H9 (cell line): ENCODE measurements around the gene ABCA7. TPM values are rescaled to one million over a fixed set of nuclear protein-coding genes. Genes with fewer than 3 reads are reported as not detected.

Source experiments
- DNase-seq: peaks from one replicate; pipeline ENCODE4 v3.0.0-alpha.2; 2017
- H2AFZ ChIP-seq: one replicate; pipeline ENCODE4 v1.6.1; 2013; ENCODE audit warnings: mild to moderate bottlenecking, low read length, control low read depth, moderate library complexity
- H2AK5ac ChIP-seq: 2 replicates; pipeline ENCODE4 v1.6.1; 2013; ENCODE audit warnings: low read length, control low read depth, mixed read lengths; ENCODE audit not compliant: insufficient read length
- H2BK120ac ChIP-seq: one replicate; pipeline ENCODE4 v1.6.1; 2013; ENCODE audit warnings: low read depth, mild to moderate bottlenecking, low read length, control low read depth, inconsistent platforms; ENCODE audit not compliant: poor library complexity, severe bottlenecking
- H2BK12ac ChIP-seq: 2 replicates; pipeline ENCODE4 v1.6.1; 2013; ENCODE audit warnings: low read length, control low read depth, mixed read lengths, low read depth; ENCODE audit not compliant: insufficient read length
- H2BK15ac ChIP-seq: 2 replicates; pipeline ENCODE4 v1.6.1; 2013; ENCODE audit warnings: low read depth, low read length, control low read depth
- H2BK20ac ChIP-seq: one replicate; pipeline ENCODE4 v1.6.1; 2013; ENCODE audit warnings: low read depth, mild to moderate bottlenecking, low read length, control low read depth, inconsistent platforms; ENCODE audit not compliant: poor library complexity, severe bottlenecking
- H2BK5ac ChIP-seq: 2 replicates; pipeline ENCODE4 v1.6.1; 2013; ENCODE audit warnings: low read length, control low read depth, mixed read lengths; ENCODE audit not compliant: insufficient read length
- H3K14ac ChIP-seq: 2 replicates; pipeline ENCODE4 v1.6.1; 2013; ENCODE audit warnings: low read length, control low read depth; ENCODE audit not compliant: insufficient read depth
- H3K18ac ChIP-seq: 2 replicates; pipeline ENCODE4 v1.6.1; 2013; ENCODE audit warnings: low read depth, mild to moderate bottlenecking, mixed read lengths, low read length, control low read depth; ENCODE audit not compliant: insufficient read length
- H3K23ac ChIP-seq: 2 replicates; pipeline ENCODE4 v1.6.1; 2013; ENCODE audit warnings: low read length, control low read depth, mixed read lengths, low read depth; ENCODE audit not compliant: insufficient read length
- H3K23me2 ChIP-seq: 2 replicates; pipeline ENCODE4 v1.6.1; 2013; ENCODE audit warnings: low read depth, mild to moderate bottlenecking, mixed read lengths, low read length, control low read depth; ENCODE audit not compliant: insufficient read length, poor library complexity, severe bottlenecking
- H3K27ac ChIP-seq: 2 replicates; pipeline ENCODE4 v1.5.1; 2013; ENCODE audit warnings: low read length, control low read depth, mixed read lengths, low read depth; ENCODE audit not compliant: insufficient read length
- H3K27me3 ChIP-seq: 2 replicates; pipeline ENCODE4 v1.6.1; 2013; ENCODE audit warnings: low read length, control low read depth, inconsistent platforms; ENCODE audit not compliant: insufficient read depth
- H3K4ac ChIP-seq: 2 replicates; pipeline ENCODE4 v1.6.1; 2013; ENCODE audit warnings: low read depth, mild to moderate bottlenecking, control low read depth, inconsistent platforms, low read length, moderate library complexity
- H3K4me1 ChIP-seq: 2 replicates; pipeline ENCODE4 v1.6.1; 2013; ENCODE audit warnings: low read length, control low read depth, inconsistent platforms; ENCODE audit not compliant: insufficient read depth
- H3K4me2 ChIP-seq: 2 replicates; pipeline ENCODE4 v1.6.1; 2013; ENCODE audit warnings: low read length, control low read depth, mixed read lengths; ENCODE audit not compliant: insufficient read length, insufficient read depth
- H3K56ac ChIP-seq: 2 replicates; pipeline ENCODE4 v1.6.1; 2013; ENCODE audit warnings: low read depth, mild to moderate bottlenecking, mixed read lengths, low read length, control low read depth; ENCODE audit not compliant: insufficient read length
- H3K79me1 ChIP-seq: 2 replicates; pipeline ENCODE4 v1.6.1; 2013; ENCODE audit warnings: low read depth, mild to moderate bottlenecking, moderate library complexity, low read length, control low read depth, inconsistent platforms; ENCODE audit not compliant: insufficient read depth, poor library complexity, severe bottlenecking
- H3K79me2 ChIP-seq: 2 replicates; pipeline ENCODE4 v1.6.1; 2013; ENCODE audit warnings: low read length, control low read depth, inconsistent platforms; ENCODE audit not compliant: insufficient read depth
- H3K9ac ChIP-seq: 2 replicates; pipeline ENCODE4 v1.6.1; 2013; ENCODE audit warnings: low read length, control low read depth, mixed read lengths; ENCODE audit not compliant: insufficient read length; ENCODE audit errors: extremely low read depth
- H3K9me3 ChIP-seq: one replicate; pipeline ENCODE4 v1.6.1; 2013; ENCODE audit warnings: low read depth, low read length, inconsistent platforms; ENCODE audit not compliant: control insufficient read depth
- H3T11ph ChIP-seq: one replicate; pipeline ENCODE4 v1.6.1; 2013; ENCODE audit warnings: mild to moderate bottlenecking, low read length, control low read depth, inconsistent platforms
- H4K20me1 ChIP-seq: one replicate; pipeline ENCODE4 v1.6.1; 2013; ENCODE audit not compliant: control insufficient read depth, insufficient read length, insufficient read depth
- H4K5ac ChIP-seq: 2 replicates; pipeline ENCODE4 v1.6.1; 2013; ENCODE audit warnings: low read depth, mild to moderate bottlenecking, mixed read lengths, low read length, control low read depth; ENCODE audit not compliant: insufficient read length
- H4K8ac ChIP-seq: replicated peaks from 2 replicates; pipeline ENCODE4 v1.6.1; 2013; ENCODE audit warnings: low read length, control low read depth, mixed read lengths, low read depth; ENCODE audit not compliant: insufficient read length
- H4K91ac ChIP-seq: 2 replicates; pipeline ENCODE4 v1.6.1; 2013; ENCODE audit warnings: low read depth, mild to moderate bottlenecking, moderate library complexity, mixed read lengths, low read length, control low read depth; ENCODE audit not compliant: insufficient read length
- H3K27ac Mint-ChIP-seq, 3 experiments: 2 replicates in 2 of 3; 3 replicates in 1 of 3; pipeline ENCODE4 v1.8.0; 2020 to 2021; ENCODE audit warnings: mixed read lengths in 3 of 3, mild to moderate bottlenecking in 1 of 3, moderate library complexity in 1 of 3
- H3K27me3 Mint-ChIP-seq: 2 replicates; pipeline ENCODE4 v1.8.0; 2021; ENCODE audit warnings: low read depth, mild to moderate bottlenecking, moderate library complexity, mixed read lengths
- H3K36me3 Mint-ChIP-seq, 3 experiments: 2 replicates in 2 of 3; 3 replicates in 1 of 3; pipeline ENCODE4 v1.8.0; 2020 to 2021; ENCODE audit warnings: low read depth in 3 of 3, mixed read lengths in 3 of 3; ENCODE audit not compliant: insufficient read depth in 1 of 3
- H3K4me1 Mint-ChIP-seq, 2 experiments: 2 replicates each; pipeline ENCODE4 v1.8.0; 2020; ENCODE audit warnings: mixed read lengths in 2 of 2
- H3K4me3 Mint-ChIP-seq, 2 experiments: 2 replicates in 1 of 2; 3 replicates in 1 of 2; pipeline ENCODE4 v1.8.0; 2020 to 2021; ENCODE audit warnings: mild to moderate bottlenecking in 2 of 2, mixed read lengths in 2 of 2, moderate library complexity in 1 of 2
- H3K9me3 Mint-ChIP-seq, 2 experiments: 2 replicates in 1 of 2; 3 replicates in 1 of 2; pipeline ENCODE4 v1.8.0; 2020; ENCODE audit warnings: mild to moderate bottlenecking in 2 of 2, mixed read lengths in 2 of 2, moderate library complexity in 1 of 2
- CTCF ChIP-seq: fragments of 200-600 bp; sonication (generic); conservative IDR thresholded peaks from 3 replicates; pipeline ENCODE4 v1.8.0; 2021; ENCODE audit warnings: antibody characterized with exemption, mild to moderate bottlenecking
- WGBS: extraction: QIAGEN DNeasy Blood & Tissue Kit; methylation state at CpG from one replicate; pipeline ENCODE4 v1.1.7; 2013; ENCODE audit warnings: missing lambda C conversion rate, low lambda C conversion rate, mixed read lengths; ENCODE audit not compliant: insufficient read length; ENCODE audit errors: extremely low coverage; 5-methylcytosine and 5-hydroxymethylcytosine counted together
- total RNA-seq: library from RNA; stranded (reverse); gene quantifications from 2 replicates; pipeline ENCODE4 v1.2.1, GENCODE V29; 2021

The ABCA7 gene
- total RNA-seq, 1 experiment from 2014 or later = 34.6 TPM

GRCh38 chr19:1073063-1073955 is 33.4 kb downstream of the ABCA7 start:
- no CpG with 5 or more reads among the region's 30 CpGs for WGBS
- no peaks in the 10 kb centered on the region for H3K4me1 ChIP-seq
- no peak for TF ChIP-seq CTCF

More at GRCh38 chr19:1073063-1073955, 33.4 kb downstream of the ABCA7 start:
- Histone ChIP-seq H3K9me3 (no peaks in the 10 kb centered on the region), H2BK5ac (no peak overlapping the region), H3K79me2 (no peaks in the 10 kb centered on the region), H3K27me3 (no peaks in the 10 kb centered on the region; the same call in 1 of the 2 replicates), H3K23ac (no peak overlapping the region), H3K4ac (no peak overlapping the region), H2BK15ac (no peak overlapping the region), H2AK5ac (no peak overlapping the region), H4K5ac (no peak overlapping the region), H4K20me1 (no peaks in the 10 kb centered on the region), H3T11ph (no peak overlapping the region), H2BK120ac (no peak overlapping the region), H3K9ac (no peak overlapping the region), H3K27ac (no peak overlapping the region), H4K91ac (no peak overlapping the region), H2BK20ac (no peak overlapping the region), H4K8ac (no peak overlapping the region), H3K18ac (no peak overlapping the region), H3K23me2 (peaks cover 5% of the 10 kb centered on the region), H3K14ac (no peak overlapping the region), H3K4me2 (no peak overlapping the region), H3K79me1 (no peaks in the 10 kb centered on the region), H3K56ac (no peak overlapping the region), H2BK12ac (no peak overlapping the region), H2AFZ (no peak overlapping the region)
- no peak for DNase-seq
- Mint-ChIP-seq H3K36me3 (peaks cover 9 to 33% (median 27%) of the 10 kb centered on the region in 3 experiments), H3K27me3 (peaks cover 34% of the 10 kb centered on the region), H3K4me1 (peaks cover 4 to 6% of the 10 kb centered on the region in 2 experiments; a peak in 3 of 4 replicates), H3K4me3 (no peak overlapping the region; a peak in 1 of 5 replicates), H3K9me3 (no peaks in the 10 kb centered on the region), H3K27ac (no peak overlapping the region; a peak in 1 of 7 replicates)
